GM19397 (cell line): Measurements from ENCODE around the gene LTF.
"Not testable (repeated sequence)": the region's sequence is repeated elsewhere in the genome, so short reads cannot be mapped to it uniquely, and the experiment has no call there.

ENCODE experiments used
- ATAC-seq: cut with Tn5 transposase; IDR thresholded peaks from one replicate; pipeline ENCODE4 v1.9.1; 2021; ENCODE audit warnings: mild to moderate bottlenecking, moderate library complexity; ENCODE audit not compliant: unreplicated experiment

LTF gene

DNA sequence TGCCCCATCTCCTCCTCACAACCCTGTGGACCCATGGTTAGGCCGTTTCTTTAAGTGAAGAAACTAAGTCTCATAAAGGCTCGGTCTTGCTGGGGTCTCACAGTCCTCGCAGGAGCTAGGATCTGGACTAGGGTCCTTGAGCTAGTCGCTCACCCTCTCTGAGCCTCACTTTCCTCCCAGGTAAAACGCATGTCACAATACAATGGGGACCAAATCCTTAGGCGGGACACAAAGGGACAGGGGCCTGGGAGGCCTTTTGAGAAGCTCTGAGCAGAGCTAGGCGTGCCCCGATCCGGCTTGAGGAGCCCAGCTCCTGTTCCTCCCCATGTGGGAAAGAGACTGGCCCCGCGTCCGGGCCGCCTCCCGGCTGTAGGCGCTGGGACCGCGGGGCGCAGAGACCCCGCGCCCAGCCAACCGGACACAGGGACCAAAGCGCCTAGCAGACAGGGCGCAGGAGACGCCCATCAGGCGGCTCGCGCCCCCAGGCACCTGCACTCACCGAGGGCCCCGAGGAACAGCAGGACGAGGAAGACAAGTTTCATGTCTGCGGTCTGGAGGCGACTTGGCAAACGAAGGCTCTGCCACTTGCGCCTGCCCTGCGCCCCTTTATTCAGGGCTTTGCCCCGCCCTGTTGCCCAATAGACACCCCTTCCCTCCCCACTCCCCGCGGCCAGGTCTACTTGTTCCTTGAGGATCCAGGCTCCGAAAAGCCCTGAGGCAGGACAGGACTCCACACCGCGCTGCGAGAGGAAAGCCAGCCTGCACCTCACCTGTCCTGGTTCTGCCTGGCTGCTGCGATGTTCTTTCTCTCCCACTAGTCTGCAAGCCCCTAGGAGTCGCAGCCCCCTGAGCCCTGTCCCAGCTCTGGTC lies at the start of gene LTF:
LTF (minus strand) TSS at position 580 of the 870 bp plus-strand sequence; CDS start at position 542, 38 bp downstream.
- no peak for ATAC-seq

DNA sequence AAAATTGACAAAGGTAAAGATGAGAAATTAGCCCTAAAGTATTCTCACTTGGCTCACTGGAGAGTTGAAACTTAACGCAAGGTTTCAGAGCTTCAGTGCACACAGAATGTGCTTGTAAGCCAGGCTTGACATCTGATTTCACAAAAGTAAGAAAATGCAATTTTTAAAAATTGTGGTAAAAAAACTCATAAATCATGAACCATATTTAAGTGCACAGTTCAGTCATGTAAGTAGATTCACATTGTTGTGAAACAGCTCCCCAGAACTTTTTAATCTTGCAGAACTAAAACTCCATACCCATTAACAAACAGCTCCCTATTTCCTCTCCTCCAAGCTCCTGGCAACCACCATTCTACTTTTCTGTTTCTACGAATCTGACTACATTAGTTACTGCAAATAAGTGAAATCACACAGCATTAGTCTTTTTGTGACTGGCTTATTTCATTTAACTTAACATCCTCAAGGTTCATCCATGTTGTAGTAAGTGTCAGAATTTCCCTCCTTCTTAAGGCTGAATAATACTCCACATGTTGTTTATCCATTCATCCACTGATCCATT lies 47.6 kb upstream of the LTF start:
- no peak for ATAC-seq

DNA sequence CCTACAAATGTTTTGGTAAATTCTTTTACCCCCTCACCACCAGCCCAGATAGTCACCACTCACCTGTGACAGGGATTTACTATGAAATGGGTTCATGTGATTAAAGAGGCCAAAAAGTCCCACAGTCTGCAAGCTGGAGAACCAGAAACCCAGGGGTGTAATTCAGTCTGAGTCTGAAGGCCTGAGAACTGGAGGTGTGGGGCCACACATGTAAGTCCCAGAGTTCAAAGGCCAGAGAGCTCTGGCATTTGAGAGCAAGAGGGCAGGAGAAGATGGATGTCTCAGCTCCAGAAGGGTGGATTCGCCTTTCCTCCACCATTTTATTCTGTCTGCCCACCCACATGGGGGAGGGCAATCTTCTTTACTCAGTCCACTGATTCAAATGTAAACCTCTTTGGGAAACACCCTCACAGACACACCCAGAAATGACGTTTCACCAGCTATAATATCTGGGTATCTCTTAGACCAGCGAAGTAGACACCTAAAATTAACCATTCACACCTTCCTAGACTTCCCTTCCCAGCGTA lies 45.0 kb upstream of the LTF start:
- ATAC-seq = no peak

DNA sequence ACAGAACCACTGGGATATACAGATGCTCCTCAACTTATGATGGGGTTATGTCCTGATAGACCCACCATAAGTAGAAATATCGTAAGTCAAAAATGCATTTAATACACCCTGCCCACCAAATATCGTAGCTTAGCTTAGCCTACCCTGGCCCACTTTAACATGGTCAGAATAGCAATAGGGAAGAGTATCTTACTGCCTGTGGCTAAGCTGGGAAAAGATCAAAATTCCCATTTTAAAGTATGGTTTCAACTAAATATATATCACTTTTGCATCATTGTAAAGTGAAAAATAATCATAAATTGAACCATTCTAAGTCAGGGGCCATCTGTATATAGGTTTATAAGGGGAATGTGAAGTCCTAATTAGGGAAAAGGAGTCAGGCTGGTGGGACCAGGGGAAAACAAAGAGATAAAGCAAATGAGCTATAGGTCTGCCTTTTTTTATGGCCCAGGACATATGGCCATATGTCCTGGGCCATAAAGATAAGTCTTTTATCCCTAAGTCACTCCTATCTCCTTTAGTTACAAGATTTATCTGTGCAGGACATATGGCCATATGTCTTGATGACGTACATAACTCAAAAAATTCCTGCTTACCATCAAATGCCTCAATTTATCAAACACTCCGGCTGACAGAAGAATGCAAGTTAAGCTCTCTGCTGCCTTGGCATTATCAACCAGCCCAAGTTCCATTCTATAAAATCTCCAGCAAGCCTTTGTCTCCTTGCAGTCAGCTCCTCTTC lies 44.3 kb upstream of the LTF start:
- no peak for ATAC-seq

DNA sequence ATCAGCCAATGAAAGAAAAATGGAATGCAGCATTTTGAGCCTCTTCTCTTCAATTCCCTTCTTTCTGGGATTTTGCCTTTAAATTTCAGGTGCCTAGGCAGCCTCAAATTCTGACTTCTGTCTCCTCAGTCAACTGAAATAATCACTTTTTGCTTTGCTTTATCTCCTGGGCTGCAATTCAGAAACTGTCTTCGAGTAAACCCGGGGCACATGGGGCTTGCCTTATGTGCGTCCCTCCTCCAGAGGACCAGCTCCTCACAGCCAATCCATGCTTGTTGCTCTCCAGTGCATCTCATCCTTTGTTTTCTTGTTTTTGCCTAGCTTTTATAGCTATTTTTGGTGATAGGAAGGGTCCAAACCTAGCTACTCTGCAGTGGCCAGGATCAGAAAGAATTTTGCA lies 41.8 kb upstream of the LTF start:
- no peak for ATAC-seq

DNA sequence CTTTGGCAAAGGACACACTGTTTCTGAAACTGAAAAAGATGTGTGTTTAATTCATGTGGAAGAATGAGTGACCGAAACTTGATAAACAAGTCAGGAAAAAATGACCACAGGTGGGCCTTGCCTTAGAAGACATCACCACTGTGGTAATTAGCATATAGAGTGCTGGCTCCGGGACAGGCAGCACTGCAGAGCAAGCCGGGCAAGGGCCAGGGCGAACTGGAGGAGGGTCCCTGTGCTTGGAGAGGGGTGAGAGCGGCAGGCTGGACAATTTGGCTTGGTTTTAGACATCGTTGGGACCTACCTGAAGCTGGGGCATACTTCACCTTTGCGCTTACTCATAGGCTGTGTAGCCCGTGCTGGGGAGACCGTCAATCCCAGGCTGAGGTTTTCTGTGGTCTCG lies 41.2 kb upstream of the LTF start:
- no peak for ATAC-seq

DNA sequence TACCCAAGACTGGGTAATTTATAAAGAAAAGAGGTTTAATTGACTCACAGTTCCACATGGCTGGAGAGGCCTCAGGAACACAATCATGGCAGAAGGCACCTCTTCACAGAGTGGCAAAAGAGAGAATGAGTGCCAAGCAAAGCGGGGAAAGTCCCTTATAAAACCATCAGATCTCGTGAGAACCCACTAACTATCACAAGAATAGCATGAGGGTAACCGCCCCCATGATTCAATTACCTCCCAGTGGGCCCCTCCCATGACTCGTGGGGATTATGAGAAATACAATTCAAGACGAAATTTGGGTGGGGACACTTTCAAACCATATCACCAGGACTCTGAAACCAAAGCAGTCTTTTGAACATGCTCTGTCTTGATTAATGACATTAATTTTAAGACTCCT lies 40.1 kb upstream of the LTF start:
- no peak for ATAC-seq

DNA sequence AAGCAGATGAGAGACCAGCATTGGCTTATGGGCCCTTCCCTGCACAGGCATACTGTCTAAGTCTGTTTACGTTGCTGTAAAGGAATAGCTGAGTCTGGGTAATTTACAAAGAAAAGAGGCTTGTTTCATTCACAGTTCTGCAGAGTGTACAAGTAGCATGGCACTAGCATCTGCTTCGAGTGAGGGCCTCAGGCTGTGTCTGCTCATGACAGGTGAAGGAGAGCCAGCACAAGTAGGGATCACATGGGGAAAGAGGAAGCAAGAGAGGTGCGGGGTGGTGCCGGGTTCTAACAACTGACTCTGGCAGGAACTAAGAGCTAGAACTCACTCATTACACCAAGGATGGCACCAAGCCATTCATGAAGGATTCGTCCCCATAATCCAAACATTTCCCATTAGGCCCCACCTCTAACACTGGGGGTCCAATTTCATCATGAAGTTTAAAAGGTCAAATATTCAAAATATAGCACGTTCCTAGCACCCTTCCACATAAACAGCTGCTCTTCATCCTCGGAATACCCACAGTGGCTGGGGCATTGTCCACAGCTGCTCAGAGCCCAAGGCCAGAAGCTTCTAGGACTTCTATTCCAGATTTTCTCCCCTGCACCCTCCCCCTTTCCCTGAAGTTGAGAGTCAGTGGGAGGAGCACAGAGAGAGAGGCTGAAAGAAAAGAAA lies 38.6 kb upstream of the LTF start:
- ATAC-seq = no peak

DNA sequence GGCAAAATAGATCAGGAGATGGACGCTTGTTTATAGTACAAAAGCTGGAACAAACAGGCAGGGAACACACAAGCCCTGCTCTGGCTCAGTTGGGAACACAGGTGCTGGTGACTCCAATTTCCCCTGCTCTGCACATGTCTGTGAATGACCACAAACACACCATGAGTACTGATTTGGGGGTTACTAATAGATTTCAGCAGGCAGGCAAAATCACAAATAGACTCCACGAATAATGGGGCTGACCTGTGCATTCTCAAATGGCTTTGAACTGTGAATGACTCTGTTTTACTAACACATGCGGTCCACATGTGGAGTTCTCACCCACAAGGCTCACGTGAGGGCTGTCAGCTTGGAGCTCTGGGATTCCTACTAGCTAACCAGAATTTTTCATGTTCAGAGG lies 37.0 kb upstream of the LTF start:
- ATAC-seq = no peak

DNA sequence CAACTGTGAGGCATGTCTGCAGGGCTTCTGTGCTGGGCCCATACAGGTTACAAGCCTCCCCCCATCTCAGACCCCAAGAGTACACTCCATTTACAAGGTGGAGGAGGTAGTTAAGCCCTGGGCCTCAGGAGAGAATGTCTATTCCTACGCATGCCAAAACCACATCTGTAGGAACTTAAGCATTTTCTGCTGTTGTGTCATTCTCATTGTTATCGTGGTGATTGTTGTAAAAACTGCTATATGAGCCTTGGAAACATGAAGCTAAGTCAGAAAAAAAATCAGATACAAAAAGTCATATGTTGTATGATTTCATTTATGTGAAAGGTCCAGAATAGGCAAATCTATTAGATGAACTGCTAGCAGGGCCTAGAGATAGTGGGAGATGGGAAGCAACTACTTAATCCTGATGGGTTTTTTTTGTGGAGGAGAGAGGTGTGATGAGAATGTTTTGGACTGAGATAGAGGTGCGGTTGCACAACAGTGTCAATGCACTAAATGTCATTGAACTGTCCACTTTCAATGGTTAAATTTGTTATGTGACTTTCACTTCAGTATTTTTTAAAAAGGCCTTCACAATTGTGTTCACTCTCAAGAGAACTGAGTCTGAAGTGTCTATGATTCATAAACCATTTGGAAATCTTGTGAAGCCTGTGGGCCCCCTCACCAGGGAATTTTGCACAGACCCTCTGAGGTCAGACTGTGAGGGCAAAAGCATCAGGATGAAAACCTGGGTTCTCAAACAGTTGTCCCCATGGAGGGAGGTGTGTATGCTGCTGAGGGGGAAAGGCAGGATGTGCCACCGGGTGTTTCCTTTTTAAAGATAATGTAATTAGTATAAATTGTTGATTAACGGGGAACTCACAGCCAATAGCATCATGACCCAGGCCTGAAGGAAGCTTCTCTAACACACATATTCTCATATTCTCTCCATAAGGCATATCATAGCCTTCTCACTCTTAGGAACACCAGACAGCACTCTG lies 36.2 kb upstream of the LTF start:
- no peak for ATAC-seq

DNA sequence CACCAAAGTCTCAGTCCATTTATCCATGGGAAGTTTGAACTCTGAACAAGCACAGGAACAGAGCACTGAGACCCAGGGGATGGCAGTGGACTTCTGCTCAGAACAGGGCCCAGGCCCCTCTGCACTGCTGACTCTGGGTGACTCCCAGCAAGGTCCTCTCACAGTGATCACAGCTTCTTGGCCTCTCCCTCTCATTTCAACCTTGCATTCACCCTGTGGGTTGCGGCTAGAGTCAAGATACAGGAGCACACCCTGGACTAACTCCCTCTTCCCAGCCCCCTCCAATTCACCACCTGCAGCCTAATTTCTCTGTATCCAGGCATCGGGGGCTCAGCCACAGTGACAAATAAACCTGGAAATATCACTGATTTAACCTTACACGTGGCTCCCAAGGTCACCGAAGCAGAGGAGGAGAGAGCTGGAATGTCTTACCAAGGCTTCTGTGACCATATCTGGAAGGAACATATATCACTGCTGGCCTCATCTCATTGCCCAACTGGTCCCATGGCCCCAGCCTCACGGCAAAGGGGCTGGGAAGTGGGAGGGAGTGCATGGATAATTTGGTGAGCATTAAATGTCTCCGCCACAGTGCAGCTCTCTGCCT lies 34.3 kb upstream of the LTF start:
- no peak for ATAC-seq

DNA sequence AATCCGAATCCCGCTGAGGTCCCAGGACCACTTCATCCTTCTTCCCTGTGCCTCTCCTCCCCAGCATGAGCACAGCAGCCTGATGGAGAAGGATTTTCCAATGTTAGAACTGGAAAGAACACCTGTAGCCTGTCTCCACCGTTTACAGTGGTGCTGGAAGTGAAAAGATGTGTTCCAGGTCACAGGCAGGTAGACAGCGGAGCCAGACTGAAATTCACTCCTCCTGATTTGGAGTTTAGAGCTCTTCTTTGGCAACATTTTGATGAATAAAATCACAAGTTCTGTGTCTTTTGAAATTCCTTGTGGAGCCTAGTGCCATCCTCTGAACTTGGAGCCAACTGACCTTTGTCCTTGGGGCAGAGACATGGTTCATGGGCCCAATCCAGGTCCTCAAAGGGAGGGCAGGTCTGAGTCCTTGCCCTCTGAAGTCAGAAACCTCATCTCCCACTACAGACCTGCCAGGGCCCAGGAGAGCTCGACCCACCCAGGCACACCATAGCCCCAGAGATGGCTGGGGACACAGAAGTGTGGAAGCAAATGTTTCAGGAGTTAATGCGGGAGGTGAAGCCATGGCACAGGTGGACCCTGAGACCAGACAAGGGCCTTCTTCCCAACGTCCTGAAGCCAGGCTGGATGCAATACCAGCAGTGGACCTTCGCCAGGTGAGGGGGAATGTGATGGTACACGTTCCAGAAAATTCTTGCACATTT lies 33.0 kb upstream of the LTF start, which contains the start of gene RTP3:
RTP3 (plus strand) TSS at position 421 of the 710 bp plus-strand sequence; CDS start at position 508, 87 bp downstream.
- no peak for ATAC-seq

DNA sequence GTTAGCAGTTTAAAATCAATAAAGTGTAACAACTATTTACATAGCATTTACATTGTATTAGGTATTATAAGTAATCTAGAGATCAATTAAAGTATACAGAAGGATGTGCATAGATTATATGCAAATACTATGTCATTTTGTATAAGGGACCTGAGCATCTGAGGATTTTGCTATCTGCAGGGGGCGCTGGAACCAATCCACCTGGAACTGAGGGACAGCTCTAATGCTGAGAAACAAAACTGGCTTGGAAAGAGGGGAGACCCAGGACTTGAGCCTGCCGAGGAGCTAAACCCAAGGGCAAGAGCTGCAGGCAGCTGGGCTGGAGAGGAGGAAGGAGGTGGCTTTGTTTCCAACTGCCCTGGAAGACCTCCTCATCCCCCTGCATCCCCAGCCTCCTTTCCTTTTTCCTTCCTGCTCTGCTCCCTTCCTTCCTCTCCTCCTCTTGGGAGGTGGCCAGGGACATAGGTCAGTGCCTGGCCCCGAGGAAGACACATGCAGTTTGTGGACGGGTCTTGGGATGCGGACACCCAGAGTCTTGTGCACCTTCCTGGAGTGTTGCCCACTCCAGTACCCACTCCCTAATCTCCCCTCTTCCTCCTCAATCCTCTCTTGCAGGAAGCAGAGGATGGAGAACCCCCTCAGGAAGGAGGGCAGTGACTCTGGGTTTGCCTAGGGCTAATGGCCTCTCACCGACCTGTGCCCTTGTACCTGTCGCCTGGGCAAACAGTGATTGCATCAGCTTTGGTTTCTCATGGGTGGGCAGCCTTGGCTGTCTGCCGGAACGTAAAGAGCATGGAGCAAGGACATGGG lies 32.2 kb upstream of the LTF start:
- ATAC-seq = no peak

DNA sequence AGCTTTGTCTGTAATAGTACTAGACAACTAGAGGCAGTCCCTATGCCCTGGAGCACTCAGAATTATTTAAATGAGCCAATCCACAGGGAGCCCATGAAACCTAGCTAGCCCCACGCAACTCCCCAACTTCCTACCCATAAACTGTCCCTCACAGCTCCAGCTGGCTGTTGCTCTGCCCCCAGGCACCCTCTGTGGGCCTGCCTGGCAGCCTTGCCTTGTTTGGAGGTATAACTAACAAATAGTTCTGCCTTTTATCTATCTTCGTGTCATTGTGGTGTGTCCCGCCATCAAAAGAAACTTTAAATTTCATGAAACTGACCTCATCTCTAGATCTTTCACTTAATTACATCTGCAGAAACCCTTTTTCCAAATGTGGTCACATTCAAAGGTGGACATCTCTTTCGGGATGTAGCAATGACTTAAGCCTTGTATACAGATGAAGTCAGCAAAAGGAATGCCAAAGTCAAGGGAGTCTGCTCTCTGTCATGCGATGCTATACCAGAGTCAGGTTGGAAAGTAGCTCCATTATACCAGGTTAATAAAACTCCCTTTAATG lies 31.3 kb upstream of the LTF start:
- no peak for ATAC-seq

DNA sequence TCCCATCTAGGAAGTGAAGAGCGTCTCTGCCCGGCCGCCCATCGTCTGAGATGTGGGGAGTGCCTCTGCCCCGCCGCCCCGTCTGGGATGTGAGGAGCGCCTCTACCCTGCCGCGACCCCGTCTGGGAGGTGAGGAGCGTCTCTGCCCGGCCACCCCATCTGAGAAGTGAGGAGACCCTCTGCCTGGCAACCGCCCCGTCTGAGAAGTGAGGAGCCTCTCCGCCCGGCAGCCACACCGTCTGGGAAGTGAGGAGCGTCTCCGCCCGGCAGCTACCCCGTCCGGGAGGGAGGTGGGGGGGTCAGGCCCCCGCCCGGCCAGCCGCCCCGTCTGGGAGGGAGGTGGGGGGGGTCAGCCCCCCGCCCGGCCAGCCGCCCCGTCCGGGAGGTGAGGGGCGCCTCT lies 29.8 kb upstream of the LTF start:
- ATAC-seq = not testable (repeated sequence)

DNA sequence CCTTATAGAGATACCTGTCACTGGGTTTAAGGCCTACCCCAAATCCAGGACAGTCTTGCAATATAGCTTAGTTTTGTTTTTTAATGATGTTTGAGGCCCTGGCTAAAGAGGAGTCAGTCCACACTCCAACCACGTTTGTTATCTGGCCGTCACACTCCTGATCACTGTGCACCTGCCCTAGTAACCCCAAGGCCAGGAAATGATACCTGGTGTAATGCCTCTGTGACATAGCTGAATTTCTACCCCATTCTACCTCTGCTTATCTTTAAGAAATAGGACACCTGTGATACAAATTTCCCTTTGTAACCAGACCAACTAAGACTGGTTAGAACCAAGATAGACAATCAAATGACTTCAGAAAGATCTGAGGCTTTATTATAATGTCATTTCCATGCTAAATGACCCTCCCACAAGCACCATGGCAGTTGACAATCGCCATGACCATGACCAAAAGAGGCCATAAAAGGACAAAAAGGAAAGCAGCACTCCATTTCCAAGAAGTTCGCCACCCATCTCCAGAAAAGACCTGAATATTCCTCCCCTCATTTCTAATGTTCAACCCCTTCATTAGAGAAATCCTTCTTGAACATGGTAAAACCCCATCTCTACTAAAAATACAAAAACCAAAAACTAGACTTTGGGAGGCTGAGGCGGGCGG lies 28.3 kb upstream of the LTF start:
- no peak for ATAC-seq
